Heart right ventricle (tissue), 16 donors: ENCODE measurements around the gene MAN2A1. TPM values are rescaled to one million over a fixed set of nuclear protein-coding genes. Genes with fewer than 3 reads are reported as not detected.
"Not testable (repeated sequence)": the region's sequence is repeated elsewhere in the genome, so short reads cannot be mapped to it uniquely, and the experiment has no call there.

Experiments
- ATAC-seq, 8 donors: fragments of 200-7000 bp; cut with Tn5 transposase; one replicate each; pipeline ENCODE4 v1.9.1; 2020; ENCODE audit warnings: mild to moderate bottlenecking in 8 of 8, moderate library complexity in 8 of 8, moderate number of reproducible peaks in 1 of 8
- DNase-seq, 2 donors: peaks; one replicate each; pipeline ENCODE4 v3.0.0-alpha.2; 2020
- H3K27ac ChIP-seq, 10 donors: fragments of 200-600 bp; sonication (generic) in 2 of 10; one replicate each; pipeline versions ENCODE4 v1.5.0 to v1.8.0; 2020 to 2022; ENCODE audit warnings: mild to moderate bottlenecking in 3 of 10
- H3K27me3 ChIP-seq, 7 donors: fragments of 200-600 bp; one replicate each; pipeline ENCODE4 v1.8.0; 2021 to 2022; ENCODE audit warnings: mild to moderate bottlenecking in 2 of 7
- H3K36me3 ChIP-seq, 9 donors: fragments of 200-600 bp; sonication (generic) in 1 of 9; one replicate each; pipeline versions ENCODE4 v1.5.0 to v1.8.0; 2020 to 2022; ENCODE audit warnings: mild to moderate bottlenecking in 2 of 9
- H3K4me1 ChIP-seq, 9 donors: fragments of 200-600 bp; sonication (generic) in 1 of 9; one replicate each; pipeline versions ENCODE4 v1.5.0 to v1.8.0; 2020 to 2022; ENCODE audit warnings: mild to moderate bottlenecking in 4 of 9
- H3K4me3 ChIP-seq, 10 donors: fragments of 200-600 bp; sonication (generic) in 2 of 10; one replicate each; pipeline versions ENCODE4 v1.5.0 to v1.8.0; 2020 to 2022; ENCODE audit warnings: mild to moderate bottlenecking in 7 of 10, moderate library complexity in 2 of 10
- H3K9me3 ChIP-seq, 11 donors: fragments of 200-600 bp in 10 of 11; sonication (generic) in 2 of 11; one replicate each; pipeline versions ENCODE4 v1.5.0 to v1.8.0; 2013 to 2022; ENCODE audit warnings: mild to moderate bottlenecking in 2 of 11, control low read depth in 1 of 11, moderate library complexity in 1 of 11
- WGBS, 2 donors: extraction: QIAGEN DNeasy Blood & Tissue Kit; methylation state at CpG; one replicate each; pipeline ENCODE4 v1.1.7; 2013; ENCODE audit warnings: inconsistent platforms in 1 of 2; 5-methylcytosine and 5-hydroxymethylcytosine counted together
- intact Hi-C, 10 donors: fragments of 100-400 bp; cut with DNase I; formaldehyde crosslinking; loops; one replicate each; pipeline versions ENCODE4 v1.11.1 to v1.14.2; 2022
- polyA plus RNA-seq, 2 donors: library from polyadenylated mRNA; stranded (reverse); fragments of 200-250 nt; gene quantifications; one replicate each; pipeline ENCODE4 v1.2.3, GENCODE V29; 2013
- total RNA-seq, 10 donors: library from RNA; stranded (reverse); fragmentation: NEBNext Ultra II Directional in 3 of 10; extraction: Animal tissue kit (Norgen Biotek cat#: 25700) in 3 of 10; gene quantifications; one replicate each; pipeline versions ENCODE4 v1.2.1 to v1.2.4, GENCODE V29; 2021 to 2023
- TF ChIP-seq, protein P1 (sequence below), 9 donors: fragments of 200-600 bp; sonication (generic) in 2 of 9; IDR thresholded peaks; one replicate each; pipeline versions ENCODE4 v1.5.0 to v1.8.0; 2021 to 2022; ENCODE audit warnings: antibody characterized with exemption in 9 of 9, mild to moderate bottlenecking in 5 of 9, moderate library complexity in 1 of 9
- donor health status: Arrhythmogenic right ventricular cardiomyopathy.
- donor health status: ischemic (EF 13 %, LVEDD 7.1; RV severe dilation, severe dysfunction).
- donor health status: healthy with polysubstance abuse.
- donor health status: DM: no; HTN: yes; CAD: no.
- donor health status: DM: no; HTN: no; CAD: no.
- donor health status: ischemic (EF 25% LVEDD 6.9; RV normal size, moderate dysfunction).
- donor health status: ischemic (EF 25% LVEDD 5.7; RV mildly dilated, moderate dysfunction).
- donor health status: healthy.
- donor health status: DM: yes; HTN: yes; CAD: no.
- donor health status: Ischemic cardiomyopathy.
- donor health status: ischemic (EF 35%, LVEDD 5.7; RV mildly dilated, moderate dysfunction).
- donor health status: nonischemic (EF 11% LVEDD 7.7; RV severe dilation, severe dysfunction).
- donor health status: DM: yes; HTN: yes; CAD: no.
- donor health status: PGD.
- donor health status: ischemic (EF 29% LVEDD 5.4; RV normal size, mild dysfunction).
- donor health status: nonischemic (EF 23%, LVEDD 6.1; RV moderate dilation, normal function).

Gene MAN2A1
- total and polyA plus RNA-seq, 12 donors: 2.9 to 16.1 (median 6.5) TPM

DNA sequence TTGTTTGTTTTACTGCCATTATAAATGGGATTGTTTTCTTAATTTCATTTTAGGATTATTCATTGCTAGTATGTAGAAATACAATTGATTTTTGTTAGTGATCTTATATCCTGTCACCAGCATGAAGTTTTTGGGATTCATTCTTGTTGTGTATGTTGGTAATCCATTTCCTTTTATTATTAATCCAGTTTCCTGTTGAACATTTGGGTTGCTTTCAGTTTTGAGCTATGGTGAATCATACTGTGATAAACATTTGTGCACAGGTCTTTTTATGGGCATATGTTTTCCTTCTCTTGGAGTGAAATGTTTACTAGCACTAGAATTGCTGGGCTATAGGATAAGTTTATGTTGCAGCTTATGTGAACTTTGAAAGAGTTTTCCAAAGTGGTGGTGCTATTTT, 69.6 kb downstream of the MAN2A1 start:
- peaks cover 0 to 28% (median 0%) of the 10 kb centered on the region in 11 donors for H3K9me3 ChIP-seq
- TF ChIP-seq, protein P1, sequence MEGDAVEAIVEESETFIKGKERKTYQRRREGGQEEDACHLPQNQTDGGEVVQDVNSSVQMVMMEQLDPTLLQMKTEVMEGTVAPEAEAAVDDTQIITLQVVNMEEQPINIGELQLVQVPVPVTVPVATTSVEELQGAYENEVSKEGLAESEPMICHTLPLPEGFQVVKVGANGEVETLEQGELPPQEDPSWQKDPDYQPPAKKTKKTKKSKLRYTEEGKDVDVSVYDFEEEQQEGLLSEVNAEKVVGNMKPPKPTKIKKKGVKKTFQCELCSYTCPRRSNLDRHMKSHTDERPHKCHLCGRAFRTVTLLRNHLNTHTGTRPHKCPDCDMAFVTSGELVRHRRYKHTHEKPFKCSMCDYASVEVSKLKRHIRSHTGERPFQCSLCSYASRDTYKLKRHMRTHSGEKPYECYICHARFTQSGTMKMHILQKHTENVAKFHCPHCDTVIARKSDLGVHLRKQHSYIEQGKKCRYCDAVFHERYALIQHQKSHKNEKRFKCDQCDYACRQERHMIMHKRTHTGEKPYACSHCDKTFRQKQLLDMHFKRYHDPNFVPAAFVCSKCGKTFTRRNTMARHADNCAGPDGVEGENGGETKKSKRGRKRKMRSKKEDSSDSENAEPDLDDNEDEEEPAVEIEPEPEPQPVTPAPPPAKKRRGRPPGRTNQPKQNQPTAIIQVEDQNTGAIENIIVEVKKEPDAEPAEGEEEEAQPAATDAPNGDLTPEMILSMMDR (IDR thresholded peaks at IDR 0.05): no peak
- peaks cover 0 to 25% (median 9%) of the 10 kb centered on the region in 9 donors for H3K36me3 ChIP-seq
- H3K4me3 ChIP-seq: no peak overlapping the region
- peaks cover 0 to 15% (median 6%) of the 10 kb centered on the region in 9 donors for H3K4me1 ChIP-seq
- H3K27me3 ChIP-seq: no peaks in the 10 kb centered on the region
- intact Hi-C loops: loop anchor here in 1 of 10 donors (10.0 kb wide), 1 partner anchor 65 kb away; no protein-coding TSS in a partner anchor
- no peak for DNase-seq
- peak overlapping the region in 3 of 10 donors; percentile 11 to 55 (median 23) for H3K27ac ChIP-seq
- ATAC-seq: no peak

DNA sequence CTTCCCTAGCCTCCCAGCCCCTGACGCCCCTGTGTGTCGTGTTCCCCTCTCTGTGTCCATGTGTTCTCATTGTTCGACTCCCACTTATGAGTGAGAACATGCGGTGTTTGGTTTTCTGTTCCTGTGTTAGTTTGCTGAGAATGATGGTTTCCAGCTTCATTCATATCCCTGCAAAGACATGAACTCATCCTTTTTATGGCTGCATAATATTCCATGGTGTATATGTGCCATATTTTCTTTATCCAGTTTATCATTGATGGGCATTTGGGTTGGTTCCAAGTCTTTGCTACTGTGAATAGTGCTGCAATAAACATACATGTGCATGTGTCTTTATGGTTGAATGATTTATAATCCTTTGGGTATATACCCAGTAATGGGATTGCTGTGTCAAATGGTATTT, 70.4 kb downstream of the MAN2A1 start:
- DNase-seq, ATAC-seq, H3K27ac ChIP-seq, H3K27me3 ChIP-seq, H3K4me3 ChIP-seq, intact Hi-C loops: not testable (repeated sequence)
- WGBS, 2 donors: 99 to 100% methylated on average over 4 of the region's 4 CpGs
- H3K9me3 ChIP-seq: peaks cover 0 to 28% (median 0%) of the 10 kb centered on the region in 11 donors
- H3K4me1 ChIP-seq: peaks cover 0 to 15% (median 6%) of the 10 kb centered on the region in 9 donors
- peaks cover 0 to 25% (median 9%) of the 10 kb centered on the region in 9 donors for H3K36me3 ChIP-seq

DNA sequence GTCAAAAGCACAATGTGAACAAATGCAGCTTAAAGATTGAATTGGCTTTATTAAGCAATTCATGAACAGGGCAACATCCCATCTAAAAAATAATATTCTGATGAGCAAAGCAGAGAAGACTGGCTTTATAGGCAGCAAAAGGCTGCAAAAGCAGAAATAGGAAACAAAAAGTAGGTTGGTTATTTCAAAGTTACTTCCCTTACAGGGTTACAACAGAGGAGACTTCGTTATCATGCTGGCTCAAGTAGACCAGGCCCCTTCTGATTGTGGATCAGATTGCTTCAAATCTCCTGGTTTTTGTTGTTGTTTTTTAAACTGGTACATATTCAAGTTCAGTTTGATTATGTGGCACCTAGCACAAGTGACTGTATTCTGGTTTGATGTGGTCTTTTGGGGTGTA, 73.1 kb downstream of the MAN2A1 start:
- 89 to 92% methylated on average over 1 of the region's 1 CpG for WGBS, 2 donors
- no peak overlapping the region for H3K27ac ChIP-seq
- H3K36me3 ChIP-seq: peaks cover 0 to 27% (median 5%) of the 10 kb centered on the region in 9 donors
- peaks cover 0 to 28% (median 0%) of the 10 kb centered on the region in 11 donors for H3K9me3 ChIP-seq
- DNase-seq (no peak), ATAC-seq (no peak)
- intact Hi-C loops: no loop called here
- H3K4me1 ChIP-seq: peaks cover 0 to 15% (median 0%) of the 10 kb centered on the region in 9 donors
- TF ChIP-seq, protein P1 (IDR thresholded peaks at IDR 0.05): no peak
- no peaks in the 10 kb centered on the region for H3K27me3 ChIP-seq
- no peak overlapping the region for H3K4me3 ChIP-seq

DNA sequence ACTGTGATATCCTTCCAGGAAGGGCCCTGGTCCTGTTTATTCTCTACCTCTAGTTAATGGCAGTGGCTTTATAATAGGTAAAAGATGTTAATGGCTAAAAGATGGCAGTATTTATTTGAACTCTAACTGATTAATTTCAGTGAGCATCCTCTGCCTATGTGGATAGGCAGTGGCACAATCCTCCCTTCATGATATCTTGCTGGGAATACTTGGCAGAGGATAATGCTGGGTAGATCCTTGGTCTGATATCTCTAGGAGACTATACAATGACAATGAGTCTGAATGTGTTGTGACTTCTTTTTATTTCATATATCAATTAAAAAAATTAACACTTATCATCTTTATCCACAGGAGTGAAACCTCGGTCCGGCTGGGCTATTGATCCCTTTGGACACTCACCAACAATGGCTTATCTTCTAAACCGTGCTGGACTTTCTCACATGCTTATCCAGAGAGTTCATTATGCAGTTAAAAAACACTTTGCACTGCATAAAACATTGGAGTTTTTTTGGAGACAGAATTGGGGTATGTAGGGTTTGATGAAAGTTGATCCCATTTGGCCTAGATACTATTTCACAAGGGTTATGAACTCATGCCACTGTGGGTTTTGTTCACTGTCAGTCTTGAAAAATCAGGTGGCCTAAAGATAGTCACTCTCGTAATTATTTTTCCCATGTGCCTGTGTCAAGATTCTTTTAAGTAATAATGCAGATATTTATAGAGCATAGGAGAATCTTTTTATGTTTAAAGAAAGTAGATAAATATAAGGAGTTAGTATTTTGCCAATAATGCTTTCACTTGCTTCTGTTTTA, 77.7 kb downstream of the MAN2A1 start:
- DNase-seq (no peak), ATAC-seq (no peak)
- H3K36me3 ChIP-seq: peaks cover 0 to 71% (median 5%) of the 10 kb centered on the region in 9 donors
- TF ChIP-seq, protein P1 (IDR thresholded peaks at IDR 0.05): no peak
- H3K9me3 ChIP-seq: peaks cover 0 to 14% (median 0%) of the 10 kb centered on the region in 11 donors
- no peak overlapping the region for H3K4me3 ChIP-seq
- no peaks in the 10 kb centered on the region for H3K27me3 ChIP-seq
- intact Hi-C loops: no loop called here
- H3K27ac ChIP-seq: no peak overlapping the region
- 89 to 92% methylated on average over 4 of the region's 4 CpGs for whole genome bisulfite sequencing, 2 donors
- peaks cover 0 to 3% (median 0%) of the 10 kb centered on the region in 9 donors for H3K4me1 ChIP-seq

DNA sequence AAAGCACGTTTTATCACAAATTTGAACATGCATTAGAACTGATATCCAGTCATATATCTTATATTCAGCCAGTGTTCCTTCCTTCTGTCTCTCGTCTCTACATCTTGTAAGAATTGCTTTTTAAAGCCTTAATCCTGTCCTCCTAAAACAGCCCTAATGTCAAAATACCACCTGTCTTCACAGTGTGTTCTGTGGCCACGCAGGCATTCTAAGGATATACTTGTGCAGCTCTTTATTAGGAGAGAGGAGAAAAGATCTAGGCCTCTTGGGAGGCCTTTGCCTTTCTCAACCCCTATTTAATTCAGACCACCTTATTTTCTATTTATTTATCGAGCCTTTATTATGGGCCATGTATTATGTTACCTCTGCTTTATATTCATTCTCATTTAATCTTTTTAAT, 78.3 kb downstream of the MAN2A1 start:
- H3K36me3 ChIP-seq: peaks cover 0 to 71% (median 3%) of the 10 kb centered on the region in 9 donors
- H3K9me3 ChIP-seq: peaks cover 0 to 8% (median 0%) of the 10 kb centered on the region in 11 donors
- ATAC-seq: no peak
- TF ChIP-seq, protein P1 (IDR thresholded peaks at IDR 0.05): no peak
- no peak overlapping the region for H3K27ac ChIP-seq
- no peak overlapping the region for H3K4me3 ChIP-seq
- WGBS, 2 donors: 94% methylated on average over 4 of the region's 4 CpGs
- no peaks in the 10 kb centered on the region for H3K4me1 ChIP-seq
- H3K27me3 ChIP-seq: no peaks in the 10 kb centered on the region
- intact Hi-C loops: no loop called here
- no peak for DNase-seq
